CD8-positive, alpha-beta memory T cell (primary cell): ENCODE data around the gene PRAME. TPM values are rescaled to one million over a fixed set of nuclear protein-coding genes. Genes with fewer than 3 reads are reported as not detected.

ENCODE experiments used
- CTCF ChIA-PET: fragments of 350-600 bp; sonication (Branson Sonifier 250); formaldehyde crosslinking; loops from one replicate; lab custom pipeline; 2021; ENCODE audit warnings: antibody characterized with exemption; lab: Charles Lee
- POLR2A ChIA-PET: fragments of 350-600 bp; sonication (Branson Sonifier 250); formaldehyde crosslinking; loops from one replicate; lab custom pipeline; 2021; ENCODE audit warnings: antibody characterized with exemption; lab: Charles Lee
- DNase-seq, 5 donors: peaks; one replicate each; pipeline versions ENCODE4 v3.0.0 to v3.0.0-alpha.2; 2020 to 2022; ENCODE audit warnings: mixed read lengths in 1 of 5
- H3K27ac ChIP-seq: one replicate; pipeline ENCODE4 v1.7.0; 2013; ENCODE audit warnings: low read depth, mild to moderate bottlenecking, low read length, moderate library complexity
- H3K27me3 ChIP-seq: 2 replicates; pipeline ENCODE4 v1.7.0; 2013; ENCODE audit warnings: low read length, mild to moderate bottlenecking; ENCODE audit not compliant: insufficient read depth, poor library complexity, severe bottlenecking
- H3K36me3 ChIP-seq: 2 replicates; pipeline ENCODE4 v1.7.0; 2013; ENCODE audit warnings: mild to moderate bottlenecking, low read length, moderate library complexity; ENCODE audit not compliant: insufficient read depth
- H3K4me1 ChIP-seq: 2 replicates; pipeline ENCODE4 v1.7.0; 2013; ENCODE audit warnings: mild to moderate bottlenecking, low read length, moderate library complexity; ENCODE audit not compliant: insufficient read depth
- H3K4me3 ChIP-seq: 2 replicates; pipeline ENCODE4 v1.7.0; 2013; ENCODE audit warnings: mild to moderate bottlenecking, low read length
- H3K9me3 ChIP-seq: 2 replicates; pipeline ENCODE4 v1.7.0; 2013; ENCODE audit warnings: mild to moderate bottlenecking, low read length
- H3K27ac Mint-ChIP-seq, 8 donors: one replicate each; pipeline ENCODE4 v1.8.0; 2020 to 2021; ENCODE audit warnings: mixed read lengths in 8 of 8, mild to moderate bottlenecking in 6 of 8, inconsistent platforms in 3 of 8, moderate library complexity in 3 of 8
- H3K27me3 Mint-ChIP-seq, 2 donors: one replicate each; pipeline ENCODE4 v1.8.0; 2020 to 2021; ENCODE audit warnings: mixed read lengths in 2 of 2, mild to moderate bottlenecking in 1 of 2, moderate library complexity in 1 of 2
- H3K36me3 Mint-ChIP-seq, 3 donors: one replicate each; pipeline ENCODE4 v1.8.0; 2020 to 2021; ENCODE audit warnings: mixed read lengths in 3 of 3, inconsistent platforms in 1 of 3, mild to moderate bottlenecking in 1 of 3
- H3K4me1 Mint-ChIP-seq, 3 donors: one replicate each; pipeline ENCODE4 v1.8.0; 2020 to 2021; ENCODE audit warnings: mixed read lengths in 3 of 3, inconsistent platforms in 1 of 3, mild to moderate bottlenecking in 1 of 3
- H3K4me3 Mint-ChIP-seq, 7 donors: one replicate each; pipeline ENCODE4 v1.8.0; 2020 to 2021; ENCODE audit warnings: mixed read lengths in 7 of 7, mild to moderate bottlenecking in 6 of 7, moderate library complexity in 4 of 7, inconsistent platforms in 2 of 7
- H3K9me3 Mint-ChIP-seq, 5 donors: one replicate each; pipeline ENCODE4 v1.8.0; 2020 to 2022; ENCODE audit warnings: mixed read lengths in 5 of 5, mild to moderate bottlenecking in 3 of 5, moderate library complexity in 2 of 5, inconsistent platforms in 1 of 5
- polyA plus RNA-seq: library from polyadenylated mRNA; unstranded; fragments of 300-500 nt; fragmentation: Illumina TruSeq; gene quantifications from one replicate; pipeline ENCODE4 v1.2.3, GENCODE V29; 2021
- total RNA-seq, 2 experiments: library from RNA; stranded (reverse); gene quantifications; one replicate each; pipeline ENCODE4 v1.2.3, GENCODE V29; 2021

The PRAME gene
- total and polyA plus RNA-seq, 3 experiments from 2014 or later: not detected

DNA sequence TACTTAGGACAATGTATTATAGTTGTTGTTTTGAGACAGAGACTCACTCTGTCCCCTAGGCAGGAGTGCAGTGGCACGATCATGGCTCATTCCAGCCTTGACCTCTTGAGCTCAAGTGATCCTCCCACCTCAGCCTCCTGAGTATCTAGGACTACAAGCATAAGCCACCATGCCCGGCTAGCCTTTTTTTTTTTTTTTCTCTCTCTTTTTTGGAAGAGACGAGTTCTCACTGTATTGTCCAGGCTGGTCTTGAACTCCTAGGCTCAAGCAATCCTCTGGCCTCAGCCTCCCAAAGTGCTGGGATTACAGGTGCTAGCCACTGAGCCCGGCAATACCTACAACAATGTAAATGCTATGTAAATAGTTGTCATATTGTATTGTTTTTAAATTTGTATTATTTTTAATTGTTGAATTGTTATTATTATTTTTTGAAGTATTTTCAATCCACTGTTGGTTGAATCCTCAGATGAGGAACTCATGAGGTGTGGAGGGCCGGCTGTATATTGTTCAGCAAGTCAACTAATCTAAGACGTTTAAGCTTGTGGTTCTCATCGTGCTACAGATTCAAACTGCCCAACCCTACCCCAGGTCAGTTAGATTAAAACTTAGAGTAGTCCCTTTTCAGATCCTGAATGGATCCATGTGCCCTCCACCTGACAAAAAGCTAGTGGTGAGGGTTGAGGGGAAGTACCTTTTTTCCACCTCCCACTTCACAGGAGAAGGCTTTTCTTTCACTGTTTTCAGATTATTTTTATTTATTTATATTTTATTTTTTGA, 27.1 kb downstream of the PRAME start:
- ChIA-PET CTCF (interaction anchor here (1.0 kb wide), 1 partner anchor 23 kb away, joined by 3 read pairs; the partner anchor contains the start of gene ZNF280B), POLR2A (no interaction called here)
- peaks cover 14 to 21% of the 10 kb centered on the region in 2 donors for H3K27me3 Mint-ChIP-seq
- no peaks in the 10 kb centered on the region for H3K4me1 Mint-ChIP-seq
- peaks cover 0 to 3% (median 0%) of the 10 kb centered on the region in 3 donors for H3K36me3 Mint-ChIP-seq
- Histone ChIP-seq H3K36me3 (no peaks in the 10 kb centered on the region), H3K27ac (no peak overlapping the region), H3K4me3 (no peak overlapping the region), H3K4me1 (no peaks in the 10 kb centered on the region), H3K9me3 (no peaks in the 10 kb centered on the region), H3K27me3 (no peaks in the 10 kb centered on the region)
- DNase-seq: no peak
- H3K27ac Mint-ChIP-seq: no peak overlapping the region
- H3K9me3 Mint-ChIP-seq: no peaks in the 10 kb centered on the region
- no peak overlapping the region for H3K4me3 Mint-ChIP-seq

DNA sequence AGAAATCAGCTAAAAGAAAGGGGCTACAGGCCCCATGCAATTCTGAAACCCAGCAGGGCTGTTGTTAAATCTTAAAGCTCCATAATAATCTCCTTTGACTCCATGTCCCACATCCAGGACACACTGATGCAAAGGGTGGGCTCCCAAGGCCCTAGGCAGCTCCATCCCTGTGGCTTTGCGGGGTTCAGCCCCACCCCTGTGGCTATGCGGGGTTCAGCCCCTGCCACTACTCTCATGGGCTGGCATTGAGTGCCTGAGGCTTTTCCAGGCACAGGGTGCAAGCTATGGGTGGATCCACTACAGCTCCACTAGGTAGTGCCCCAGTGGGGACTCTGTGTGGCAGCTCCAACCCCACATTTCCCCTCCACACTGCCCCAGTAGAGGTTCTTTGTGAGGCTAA, 30.3 kb downstream of the PRAME start:
- no peak overlapping the region for H3K4me3 Mint-ChIP-seq
- ChIA-PET POLR2A (no interaction called here), CTCF (no interaction called here)
- no peaks in the 10 kb centered on the region for H3K4me1 ChIP-seq
- no peaks in the 10 kb centered on the region for H3K9me3 Mint-ChIP-seq
- no peak for DNase-seq
- H3K4me1 Mint-ChIP-seq: no peaks in the 10 kb centered on the region
- peaks cover 10 to 30% of the 10 kb centered on the region in 2 donors for H3K27me3 Mint-ChIP-seq
- no peaks in the 10 kb centered on the region for H3K36me3 ChIP-seq
- no peak overlapping the region for H3K27ac Mint-ChIP-seq
- H3K9me3 ChIP-seq: no peaks in the 10 kb centered on the region
- H3K27me3 ChIP-seq: no peaks in the 10 kb centered on the region
- no peak overlapping the region for H3K4me3 ChIP-seq
- no peak overlapping the region for H3K27ac ChIP-seq
- H3K36me3 Mint-ChIP-seq: peaks cover 0 to 3% (median 0%) of the 10 kb centered on the region in 3 donors

DNA sequence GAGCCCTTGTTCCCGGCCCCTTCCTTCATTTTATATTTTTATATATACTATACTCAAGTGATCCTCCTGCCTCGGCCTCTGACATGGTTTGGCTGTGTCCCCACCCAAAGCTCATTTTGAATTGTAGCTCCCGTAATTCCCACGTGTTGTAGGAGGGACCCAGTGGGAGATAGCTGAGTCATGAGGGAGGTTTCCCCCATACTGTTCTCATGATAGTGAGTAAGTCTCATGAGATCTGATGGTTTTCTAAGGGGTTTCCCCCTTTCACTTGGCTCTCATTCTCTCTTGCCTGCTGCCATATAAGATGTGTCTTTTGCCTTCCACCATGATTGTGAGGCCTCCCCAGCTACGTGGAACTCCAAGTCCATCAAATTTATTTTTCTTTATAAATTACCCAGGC, 31.8 kb downstream of the PRAME start:
- POLR2A ChIA-PET: no interaction called here
- H3K36me3 Mint-ChIP-seq: no peaks in the 10 kb centered on the region

DNA sequence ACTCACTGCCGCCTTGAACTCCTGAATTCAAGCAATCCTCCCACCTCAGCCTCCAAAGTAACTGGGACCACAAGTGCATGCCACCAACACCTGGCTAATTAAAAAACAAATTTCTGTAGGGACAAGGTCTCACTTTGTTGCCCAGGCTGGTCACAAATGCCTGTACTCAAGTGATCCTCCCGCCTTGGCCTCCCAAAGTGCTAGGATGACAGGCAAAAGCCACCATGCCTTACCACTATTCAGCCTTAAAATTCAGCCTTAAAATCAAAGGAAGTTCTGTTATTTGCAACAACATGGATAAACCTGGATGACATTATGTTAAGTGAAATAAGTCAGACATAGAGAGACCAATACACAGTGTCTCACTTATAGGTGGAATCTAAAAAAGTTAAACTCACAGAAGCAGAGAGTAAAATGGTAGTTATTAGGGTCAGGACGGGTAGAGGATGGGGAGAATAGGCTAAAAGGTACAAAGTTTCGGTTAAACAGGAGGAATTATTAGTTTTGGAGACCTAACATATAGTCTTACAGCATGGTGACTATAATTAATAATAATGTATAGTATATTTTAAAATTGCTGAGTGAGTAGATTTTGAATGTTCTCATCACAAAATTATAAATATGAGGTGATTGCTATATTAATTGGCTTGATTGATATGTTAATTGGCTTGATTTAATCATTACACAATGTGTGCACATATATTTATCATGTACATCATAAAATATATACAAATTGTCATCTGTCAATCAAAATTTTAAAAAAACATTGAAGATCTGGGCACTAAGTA, 32.7 kb downstream of the PRAME start:
- Histone ChIP-seq H3K4me1 (peaks cover 3% of the 10 kb centered on the region), H3K9me3 (no peaks in the 10 kb centered on the region), H3K27ac (no peak overlapping the region), H3K36me3 (no peaks in the 10 kb centered on the region), H3K27me3 (no peaks in the 10 kb centered on the region), H3K4me3 (no peak overlapping the region)
- Mint-ChIP-seq H3K36me3 (no peaks in the 10 kb centered on the region), H3K27ac (no peak overlapping the region), H3K9me3 (no peaks in the 10 kb centered on the region), H3K4me1 (no peaks in the 10 kb centered on the region), H3K4me3 (no peak overlapping the region), H3K27me3 (peaks cover 12 to 33% of the 10 kb centered on the region in 2 donors)
- ChIA-PET POLR2A (no interaction called here), CTCF (no interaction called here)
- DNase-seq: no peak

More for the DNA sequence above, 31.8 kb downstream of the PRAME start:
- Histone ChIP-seq H3K4me3 (no peak overlapping the region), H3K27me3 (no peaks in the 10 kb centered on the region), H3K4me1 (no peaks in the 10 kb centered on the region), H3K27ac (no peak overlapping the region), H3K36me3 (no peaks in the 10 kb centered on the region), H3K9me3 (no peaks in the 10 kb centered on the region)
- H3K4me1 Mint-ChIP-seq: no peaks in the 10 kb centered on the region
- no peaks in the 10 kb centered on the region for H3K9me3 Mint-ChIP-seq
- no peak overlapping the region for H3K27ac Mint-ChIP-seq
- no peak for DNase-seq
- CTCF ChIA-PET: interaction anchor here (0.7 kb wide), 1 partner anchor 32 kb away, joined by 3 read pairs; no protein-coding TSS in a partner anchor
- no peak overlapping the region for H3K4me3 Mint-ChIP-seq
- peaks cover 12 to 33% of the 10 kb centered on the region in 2 donors for H3K27me3 Mint-ChIP-seq

DNA sequence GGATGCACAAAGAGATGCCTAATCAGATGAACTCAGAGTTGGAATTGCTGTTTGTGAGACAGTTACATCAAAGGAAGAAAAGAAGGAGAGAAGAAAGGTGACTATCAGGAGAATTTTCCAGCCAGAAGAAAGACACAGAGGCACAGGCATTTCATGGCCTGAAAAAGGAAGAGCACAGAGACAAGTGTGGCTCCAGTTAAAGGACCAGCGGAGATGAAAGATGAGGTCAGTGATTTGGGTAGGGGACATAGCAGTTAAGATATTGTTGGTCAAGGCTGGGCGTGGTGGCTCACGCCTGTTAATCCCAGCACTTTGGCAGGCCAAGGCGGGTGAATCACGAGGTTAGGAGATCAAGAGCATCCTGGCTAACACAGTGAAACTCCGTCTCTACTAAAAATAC, 35.6 kb downstream of the PRAME start:
- Mint-ChIP-seq H3K9me3 (no peaks in the 10 kb centered on the region), H3K36me3 (no peaks in the 10 kb centered on the region), H3K4me1 (no peaks in the 10 kb centered on the region), H3K27me3 (peaks cover 13 to 27% of the 10 kb centered on the region in 2 donors), H3K4me3 (no peak overlapping the region), H3K27ac (no peak overlapping the region)
- H3K27ac ChIP-seq: no peak overlapping the region
- no peaks in the 10 kb centered on the region for H3K9me3 ChIP-seq
- peaks cover 14% of the 10 kb centered on the region for H3K4me1 ChIP-seq
- H3K27me3 ChIP-seq: no peaks in the 10 kb centered on the region
- no peaks in the 10 kb centered on the region for H3K36me3 ChIP-seq
- CTCF ChIA-PET: no interaction called here
- H3K4me3 ChIP-seq: no peak overlapping the region
- DNase-seq: no peak
- POLR2A ChIA-PET: no interaction called here

DNA sequence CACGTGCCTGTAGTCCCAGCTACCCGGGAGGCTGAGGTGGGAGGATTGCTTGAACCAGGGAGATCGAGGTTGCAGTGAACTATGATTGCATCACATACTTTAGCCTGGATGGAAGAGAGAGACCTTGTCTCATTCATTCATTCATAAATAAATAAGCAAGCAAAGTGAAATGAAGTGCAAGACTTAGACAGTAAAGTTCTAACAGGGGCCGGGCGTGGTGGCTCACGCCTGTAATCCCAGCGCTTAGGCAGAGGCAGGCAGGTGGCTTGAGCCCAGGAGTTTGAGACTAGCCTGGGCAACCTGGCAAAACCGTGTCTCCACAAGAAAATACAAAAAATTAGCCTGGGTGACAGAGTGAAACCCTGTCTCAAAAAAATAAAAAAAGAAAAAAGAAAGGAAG, 37.4 kb downstream of the PRAME start:
- peaks cover 0 to 3% (median 0%) of the 10 kb centered on the region in 3 donors for H3K36me3 Mint-ChIP-seq
- POLR2A ChIA-PET: no interaction called here
- Histone ChIP-seq H3K27me3 (no peaks in the 10 kb centered on the region), H3K36me3 (no peaks in the 10 kb centered on the region), H3K27ac (no peak overlapping the region), H3K4me1 (peaks cover 14% of the 10 kb centered on the region), H3K9me3 (no peaks in the 10 kb centered on the region), H3K4me3 (no peak overlapping the region)
- CTCF ChIA-PET: no interaction called here
- DNase-seq: no peak
- no peak overlapping the region for H3K27ac Mint-ChIP-seq
- H3K9me3 Mint-ChIP-seq: no peaks in the 10 kb centered on the region
- no peaks in the 10 kb centered on the region for H3K4me1 Mint-ChIP-seq
- no peak overlapping the region for H3K4me3 Mint-ChIP-seq
- peaks cover 9 to 24% of the 10 kb centered on the region in 2 donors for H3K27me3 Mint-ChIP-seq

DNA sequence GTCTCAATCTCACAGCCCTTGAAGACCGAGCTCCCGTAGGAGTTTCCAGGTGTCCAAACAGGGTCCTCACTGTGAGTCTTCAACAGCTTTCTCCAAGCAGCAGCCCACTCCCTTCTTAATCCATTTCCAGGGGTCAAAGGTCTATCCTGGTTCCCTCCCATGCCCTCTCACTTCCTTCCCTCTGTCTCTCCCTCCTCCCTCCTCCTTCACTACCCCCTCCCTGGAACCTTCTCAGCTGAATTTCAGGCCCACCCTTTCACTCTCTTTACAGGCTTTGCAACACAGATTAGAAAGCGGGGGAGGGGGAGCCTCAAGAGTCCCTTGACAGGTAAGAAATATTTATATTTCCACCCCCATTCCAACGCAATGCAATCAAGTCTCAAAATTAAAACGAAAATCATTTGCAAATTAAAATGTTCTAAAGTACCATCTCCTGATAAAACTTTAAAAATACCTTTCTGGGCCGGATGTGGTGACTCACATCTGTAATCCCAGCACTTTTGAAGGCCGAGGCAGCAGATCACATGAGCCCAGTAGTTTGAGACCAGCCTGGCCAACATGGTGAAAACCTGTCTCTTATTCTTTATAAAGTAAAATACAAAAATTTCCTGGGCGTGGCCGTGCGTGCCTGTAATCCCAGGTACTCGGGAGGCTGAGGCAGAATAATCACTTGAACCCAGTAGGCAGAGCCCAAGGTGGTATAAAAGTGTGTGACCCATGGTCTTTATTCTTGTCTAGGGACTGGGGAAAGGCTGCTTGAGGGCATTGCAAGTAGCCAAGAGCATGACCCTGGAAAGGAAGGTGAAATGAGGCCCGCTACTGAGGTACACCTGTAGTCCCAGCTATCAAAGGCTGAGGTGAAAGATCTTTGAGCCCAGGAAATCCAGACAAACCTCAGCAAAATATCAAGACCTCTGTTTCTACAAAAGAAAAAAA, 38.1 kb downstream of the PRAME start:
- Mint-ChIP-seq H3K4me3 (no peak overlapping the region), H3K36me3 (peaks cover 0 to 3% (median 0%) of the 10 kb centered on the region in 3 donors), H3K27ac (peak overlapping the region in 1 of 8 donors; percentile 21), H3K4me1 (no peaks in the 10 kb centered on the region), H3K9me3 (no peaks in the 10 kb centered on the region), H3K27me3 (peaks cover 12 to 31% of the 10 kb centered on the region in 2 donors)
- Histone ChIP-seq H3K9me3 (no peaks in the 10 kb centered on the region), H3K4me1 (peaks cover 14% of the 10 kb centered on the region), H3K4me3 (no peak overlapping the region), H3K27ac (peak overlapping the region; percentile 81), H3K27me3 (no peaks in the 10 kb centered on the region), H3K36me3 (no peaks in the 10 kb centered on the region)
- ChIA-PET CTCF (no interaction called here), POLR2A (interaction anchor here (0.6 kb wide), 1 partner anchor 132 kb away, joined by 3 read pairs; no protein-coding TSS in a partner anchor)
- DNase-seq: no peak
